GM12873 (cell line): ENCODE measurements around the gene ASPSCR1.

Experiments
- CTCF ChIP-seq: IDR thresholded peaks from 2 replicates; pipeline ENCODE4 v1.5.1; 2012; ENCODE audit warnings: low read depth, mild to moderate bottlenecking, moderate library complexity, low read length, control low read depth; ENCODE audit not compliant: insufficient read depth; ENCODE audit errors: missing control alignments

Gene ASPSCR1

DNA sequence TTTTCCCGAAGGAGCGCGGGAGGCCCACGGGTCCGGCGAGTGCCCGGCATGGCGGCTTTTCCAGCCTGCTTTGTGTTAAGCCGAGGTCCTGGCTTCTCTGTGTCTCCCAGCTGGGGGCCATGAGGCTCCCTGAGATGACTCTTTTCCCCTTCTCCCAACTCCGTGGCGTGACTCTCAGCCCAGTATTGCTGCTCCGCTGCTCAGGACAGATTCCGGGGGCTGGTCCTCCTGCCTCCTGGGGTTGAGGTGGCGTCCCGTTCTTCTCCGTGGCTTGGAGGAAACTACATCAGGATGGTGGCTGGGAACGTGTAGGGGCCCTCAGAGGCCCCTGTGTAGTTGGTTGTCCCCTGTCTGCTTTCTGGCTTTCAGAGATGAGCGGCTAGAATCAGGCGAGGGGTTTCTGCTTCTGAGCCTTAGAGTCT, 75.2 kb downstream of the ASPSCR1 start:
- no peak for TF ChIP-seq CTCF

DNA sequence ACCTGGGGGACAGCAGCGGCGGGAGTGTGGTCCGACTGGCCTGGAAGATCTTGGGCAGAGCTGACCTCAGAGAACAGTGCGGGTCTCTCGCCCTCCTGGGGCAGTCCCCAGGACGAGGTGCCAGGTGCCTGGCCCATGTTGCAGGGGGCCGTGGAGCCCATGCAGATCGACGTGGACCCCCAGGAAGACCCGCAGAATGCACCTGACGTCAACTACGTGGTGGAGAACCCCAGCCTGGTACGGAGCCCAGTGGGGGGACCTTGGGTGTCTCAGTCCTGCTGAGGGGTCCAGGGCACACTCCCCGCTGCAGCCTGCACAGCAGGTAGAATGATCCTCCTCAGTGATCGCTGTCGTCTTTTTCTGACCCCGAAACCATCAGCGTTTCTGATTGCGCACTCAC, 75.7 kb downstream of the ASPSCR1 start:
- TF ChIP-seq CTCF: no peak

GRCh38 chr17:82053556-82054263, 76.3 kb downstream of the ASPSCR1 start:
- TF ChIP-seq CTCF: no peak

GRCh38 chr17:82054351-82055022, 77.1 kb downstream of the ASPSCR1 start:
- no peak for TF ChIP-seq CTCF

- TF ChIP-seq CTCF: no peak
These were observed 77.9 kb downstream of the ASPSCR1 start for GRCh38 chr17:82055023-82055964.

DNA sequence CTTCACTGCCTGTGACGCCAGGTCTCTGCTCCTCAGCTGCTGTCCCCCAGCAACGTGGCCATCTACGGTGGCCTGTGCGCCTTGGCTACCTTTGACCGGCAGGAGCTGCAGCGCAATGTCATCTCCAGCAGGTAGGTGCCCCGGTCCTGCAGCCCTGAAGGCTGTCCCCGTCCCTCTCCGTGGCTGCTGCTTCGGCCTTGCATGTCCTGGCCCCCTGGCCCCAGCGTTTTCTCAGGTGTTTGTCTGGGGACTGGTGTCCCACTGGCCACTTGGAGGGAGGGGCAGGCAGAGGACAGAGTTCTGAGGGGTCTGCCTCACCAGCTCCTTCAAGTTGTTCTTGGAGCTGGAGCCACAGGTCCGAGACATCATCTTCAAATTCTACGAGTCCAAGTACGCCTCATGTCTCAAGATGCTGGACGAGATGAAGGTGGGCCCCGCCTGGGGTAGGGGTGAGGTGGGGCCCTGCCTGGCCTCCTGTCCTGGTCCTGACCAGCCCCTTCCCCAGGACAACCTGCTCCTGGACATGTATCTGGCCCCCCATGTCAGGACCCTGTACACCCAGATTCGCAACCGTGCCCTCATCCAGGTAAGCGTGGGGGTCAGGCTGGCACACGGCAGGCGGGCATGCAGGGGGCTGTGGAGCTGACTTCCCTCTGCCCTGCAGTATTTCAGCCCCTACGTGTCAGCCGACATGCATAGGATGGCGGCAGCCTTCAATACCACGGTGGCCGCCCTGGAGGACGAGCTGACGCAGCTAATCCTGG, 78.7 kb downstream of the ASPSCR1 start:
- TF ChIP-seq CTCF: no peak
